ENCODE measurements around the gene GZMM. TPM values are rescaled to one million over a fixed set of nuclear protein-coding genes. Genes with fewer than 3 reads are reported as not detected.

GZMM gene
- total and polyA plus RNA-seq, 2 of the 13 experiments (the other 11 are each of a cell fraction or from before 2014, with no cell fraction given): 0.07 TPM; not detected in 1

DNA sequence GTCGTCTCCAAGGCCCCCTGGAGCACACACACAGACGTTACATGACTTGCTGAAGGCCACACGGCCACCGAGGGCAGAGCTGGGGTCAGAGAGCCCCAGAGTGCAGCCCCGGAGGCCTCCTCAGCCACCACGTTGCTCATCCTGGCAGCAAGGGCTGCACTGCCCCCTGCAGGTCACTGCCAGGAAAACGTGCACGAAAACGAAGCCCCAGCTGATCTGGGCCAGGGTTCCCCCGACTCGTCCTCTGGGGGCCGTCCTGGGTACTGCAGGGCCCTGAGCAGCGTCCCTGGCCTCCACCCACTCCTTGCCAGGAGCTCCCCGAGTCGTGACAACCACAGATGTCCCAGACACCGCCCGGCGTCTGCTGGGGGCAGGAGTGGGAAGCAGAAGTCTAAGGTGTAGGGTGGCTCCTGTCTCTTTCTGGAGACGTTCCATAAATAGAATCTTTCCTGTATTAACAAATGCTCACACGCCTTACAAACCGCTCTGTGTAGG, 33.2 kb upstream of the GZMM start (continued):
- peak; percentile 81 for TF ChIP-seq ARID4A (CRISPR knock-in tag; IDR thresholded peaks at IDR 0.05; ENCODE audit: borderline replicate concordance)
- 0 out of 2 replicates have a peak, but pooled peaks have one; percentile 53 for TF ChIP-seq ZNF547 (CRISPR knock-in tag; IDR thresholded peaks at IDR 0.05)
- TF ChIP-seq MAFK (conservative IDR thresholded peaks at IDR 0.05 in 1 of 2, IDR thresholded peaks at IDR 0.05 in 1 of 2; ENCODE audit: low read length in 2 of 2): no peak
- 0 out of 2 replicates have a peak, but pooled peaks have one; percentile 13 for TF ChIP-seq ELF3 (CRISPR knock-in tag; IDR thresholded peaks at IDR 0.05)
- peak; percentile 25; the same call in 1 of the 2 replicates for TF ChIP-seq ZKSCAN1 (IDR thresholded peaks at IDR 0.05; ENCODE audit: low read length)
- 0 out of 2 replicates have a peak, but pooled peaks have one; percentile 59 for TF ChIP-seq TIGD3 (CRISPR knock-in tag; IDR thresholded peaks at IDR 0.05; ENCODE audit: borderline replicate concordance)
- peak; percentile 35; the same call in 1 of the 2 replicates for TF ChIP-seq KMT2A (CRISPR knock-in tag; IDR thresholded peaks at IDR 0.05)
- TF ChIP-seq RFX5 (IDR thresholded peaks at IDR 0.05; ENCODE audit: low read depth, low read length): no peak; the same call in 1 of the 2 replicates
- TF ChIP-seq, protein P1, sequence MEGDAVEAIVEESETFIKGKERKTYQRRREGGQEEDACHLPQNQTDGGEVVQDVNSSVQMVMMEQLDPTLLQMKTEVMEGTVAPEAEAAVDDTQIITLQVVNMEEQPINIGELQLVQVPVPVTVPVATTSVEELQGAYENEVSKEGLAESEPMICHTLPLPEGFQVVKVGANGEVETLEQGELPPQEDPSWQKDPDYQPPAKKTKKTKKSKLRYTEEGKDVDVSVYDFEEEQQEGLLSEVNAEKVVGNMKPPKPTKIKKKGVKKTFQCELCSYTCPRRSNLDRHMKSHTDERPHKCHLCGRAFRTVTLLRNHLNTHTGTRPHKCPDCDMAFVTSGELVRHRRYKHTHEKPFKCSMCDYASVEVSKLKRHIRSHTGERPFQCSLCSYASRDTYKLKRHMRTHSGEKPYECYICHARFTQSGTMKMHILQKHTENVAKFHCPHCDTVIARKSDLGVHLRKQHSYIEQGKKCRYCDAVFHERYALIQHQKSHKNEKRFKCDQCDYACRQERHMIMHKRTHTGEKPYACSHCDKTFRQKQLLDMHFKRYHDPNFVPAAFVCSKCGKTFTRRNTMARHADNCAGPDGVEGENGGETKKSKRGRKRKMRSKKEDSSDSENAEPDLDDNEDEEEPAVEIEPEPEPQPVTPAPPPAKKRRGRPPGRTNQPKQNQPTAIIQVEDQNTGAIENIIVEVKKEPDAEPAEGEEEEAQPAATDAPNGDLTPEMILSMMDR (CRISPR knock-in tag; IDR thresholded peaks at IDR 0.05): peak; percentile 99
- TF ChIP-seq ATF2 (CRISPR knock-in tag; IDR thresholded peaks at IDR 0.05): peak; percentile 82
- TF ChIP-seq SMAD3 (CRISPR knock-in tag; IDR thresholded peaks at IDR 0.05): 0 out of 2 replicates have a peak, but pooled peaks have one; percentile 45
- TF ChIP-seq DMAP1 (CRISPR knock-in tag; IDR thresholded peaks at IDR 0.05): peak; percentile 62
- TF ChIP-seq XRCC5 (optimal IDR thresholded peaks at IDR 0.05; ENCODE audit: low read length): peak; percentile 97
- TF ChIP-seq MXI1 (IDR thresholded peaks at IDR 0.05; ENCODE audit: borderline replicate concordance, low read depth, low read length): peak; percentile 78; the same call in 1 of the 3 replicates
- peak; percentile 34; the same call in 1 of the 2 replicates for TF ChIP-seq ZNF710 (CRISPR knock-in tag; IDR thresholded peaks at IDR 0.05; ENCODE audit: borderline replicate concordance)
- peak; percentile 36; the same call in 1 of the 2 replicates for TF ChIP-seq SMC3 (IDR thresholded peaks at IDR 0.05; ENCODE audit: low read length)
- TF ChIP-seq ARNTL (CRISPR knock-in tag; IDR thresholded peaks at IDR 0.05): peak; percentile 32; the same call in 1 of the 2 replicates
- no peak for TF ChIP-seq REL (CRISPR knock-in tag; conservative IDR thresholded peaks at IDR 0.05)
- TF ChIP-seq NBN (conservative IDR thresholded peaks at IDR 0.05): no peak
- TF ChIP-seq PCBP1 (IDR thresholded peaks at IDR 0.05; ENCODE audit: borderline replicate concordance, low read depth, low read length): 0 out of 2 replicates have a peak, but pooled peaks have one; percentile 62

All from HepG2 (cell line).